Transverse colon (tissue), 4 donors: ENCODE data around the gene LAMP1. TPM values are rescaled to one million over a fixed set of nuclear protein-coding genes. Genes with fewer than 3 reads are reported as not detected.

Experiments
- small RNA-seq, 4 donors: library from RNA; depleted of rRNA; stranded (forward); fragments of <200 nt; gene quantifications; one replicate each; pipeline ENCODE3, GENCODE V24; 2016
- total RNA-seq, 4 donors: library from RNA; depleted of rRNA; stranded (reverse); fragments of >200 nt; gene quantifications; one replicate each; pipeline ENCODE4 v1.1.0, GENCODE V29; 2016

The LAMP1 gene
- total RNA-seq, 4 donors from 2014 or later = 69.5 to 149 (median 103) TPM

Small RNA genes within 50 kb of the gene (small RNA-seq; reads per million reads assigned to genes)
- gene MIR8075 = 0 reads per million in 4 donors

Other genes with a start within 250 kb of the LAMP1 start
- gene F7, start 191.4 kb upstream of the LAMP1 start, total RNA-seq = not detected
- 1 to 10 TPM in 3 of 4 donors, under 1 TPM in 1; 0.60 to 4.6 (median 3.4) TPM for gene F10, start 174.4 kb upstream of the LAMP1 start, total RNA-seq
- not detected for gene PROZ, start 138.6 kb upstream of the LAMP1 start, total RNA-seq
- 10 to 100 TPM; 13.1 to 87.6 (median 41.3) TPM for gene PCID2, start 88.6 kb upstream of the LAMP1 start, total RNA-seq
- 100 to 1,000 TPM in 2 of 4 donors, 10 to 100 TPM in 2; 87.6 to 150 (median 110) TPM for gene CUL4A, start 87.6 kb upstream of the LAMP1 start, total RNA-seq
- 100 to 1,000 TPM in 2 of 4 donors, 10 to 100 TPM in 2; 56.0 to 193 (median 93.5) TPM for gene GRTP1, start 66.9 kb downstream of the LAMP1 start, total RNA-seq
- 10 to 100 TPM in 1 of 4 donors, 1 to 10 TPM in 3; 4.1 to 10.2 (median 5.9) TPM for gene ADPRHL1, start 156.2 kb downstream of the LAMP1 start, total RNA-seq
- gene DCUN1D2, start 193.5 kb downstream of the LAMP1 start, total RNA-seq = 10 to 100 TPM; 18.7 to 28.4 (median 20.2) TPM